Body of pancreas (tissue), 4 donors: ENCODE measurements around the gene GDPD2.
A peak's percentile ranks its signal among the peaks of the same experiment; 100 is the strongest.

Experiments used
- CTCF ChIP-seq, 7 experiments: fragments of 450-650 bp in 4 of 7; fragments of 200-600 bp in 3 of 7; sonication (generic) in 3 of 7; IDR thresholded peaks; one replicate each; pipeline ENCODE4 v1.5.1; 2016 to 2019; ENCODE audit warnings: antibody characterized with exemption in 7 of 7
- POLR2A ChIP-seq, 3 donors: fragments of 450-650 bp; IDR thresholded peaks; one replicate each; pipeline ENCODE4 v1.6.1; 2016; ENCODE audit warnings: antibody characterized with exemption in 3 of 3, mild to moderate bottlenecking in 2 of 3

- no peak for TF ChIP-seq CTCF (IDR thresholded peaks at IDR 0.05)
- peak in 2 of 3 donors; percentile 30 to 40 for TF ChIP-seq POLR2A (IDR thresholded peaks at IDR 0.05)
These were observed 32.5 kb downstream of the GDPD2 start for GRCh38 chrX:70455366-70456202.
